ENCODE results near the gene TSPAN14.

GRCh38 chr10:80425901-80426300 is 28.2 kb upstream of the TSPAN14 start:
- TF ChIP-seq CTCF (conservative IDR thresholded peaks at IDR 0.05; ENCODE audit: low read length) (no peak), EZH2phosphoT487 (IDR thresholded peaks at IDR 0.05; ENCODE audit: borderline replicate concordance) (no peak)
